HG03196 (cell line): ENCODE results near the gene TRIM15.
"Not testable (repeated sequence)": the region's sequence is repeated elsewhere in the genome, so short reads cannot be mapped to it uniquely, and the experiment has no call there.

Source experiments
- ATAC-seq: cut with Tn5 transposase; IDR thresholded peaks from one replicate; pipeline ENCODE4 v1.9.1; 2021; ENCODE audit not compliant: unreplicated experiment

The TRIM15 gene

GRCh38 chr6:30160785-30161531, 2.4 kb upstream of the TRIM15 start, which contains the start of gene TRIM10:
Gene TRIM10, minus strand, starts transcription at chr6:30161211. Its CDS starts 353 bp downstream, at chr6:30160858.
- no peak for ATAC-seq

DNA sequence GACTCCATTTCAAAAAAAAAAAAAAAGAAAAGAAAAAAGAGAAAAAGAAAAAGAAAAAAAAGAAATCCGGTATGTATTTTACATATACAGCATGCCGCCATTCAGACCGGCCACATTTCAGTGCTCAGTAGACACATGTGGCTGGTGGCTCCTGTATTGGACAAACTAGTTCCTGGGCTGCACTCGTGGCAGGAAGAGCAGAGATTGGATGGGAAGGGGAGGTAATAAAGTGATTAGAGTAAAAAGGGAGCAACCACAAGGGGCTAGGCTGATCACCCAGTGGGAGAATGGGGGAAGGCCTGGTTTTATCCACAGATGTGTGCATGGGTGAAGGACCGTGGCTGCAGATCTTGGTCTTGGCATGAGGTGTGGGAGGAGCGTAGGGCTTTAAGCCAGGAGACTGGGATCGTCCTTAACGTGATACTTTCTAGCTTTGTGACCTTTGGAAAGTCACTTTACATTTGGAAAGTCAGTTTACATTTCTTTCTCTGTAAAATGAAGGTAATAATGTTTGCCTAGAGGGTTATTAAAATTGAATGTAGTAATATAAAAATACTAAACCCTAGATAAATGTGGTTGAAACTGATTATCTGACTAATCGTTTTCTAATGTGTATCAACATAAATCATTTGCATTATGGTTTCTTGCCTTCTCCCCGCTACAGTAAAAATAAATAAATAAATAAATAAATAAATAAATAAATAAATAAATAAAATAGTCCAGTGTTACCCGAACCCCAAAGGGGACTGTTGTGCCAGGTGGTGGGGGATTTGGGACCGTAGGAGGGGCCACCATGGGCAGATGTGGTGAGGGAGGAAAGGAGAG, 869 bp upstream of the TRIM15 start:
- no peak for ATAC-seq

- ATAC-seq = no peak
These were observed 740 bp downstream of the TRIM15 start for GRCh38 chr6:30163918-30164654.

DNA sequence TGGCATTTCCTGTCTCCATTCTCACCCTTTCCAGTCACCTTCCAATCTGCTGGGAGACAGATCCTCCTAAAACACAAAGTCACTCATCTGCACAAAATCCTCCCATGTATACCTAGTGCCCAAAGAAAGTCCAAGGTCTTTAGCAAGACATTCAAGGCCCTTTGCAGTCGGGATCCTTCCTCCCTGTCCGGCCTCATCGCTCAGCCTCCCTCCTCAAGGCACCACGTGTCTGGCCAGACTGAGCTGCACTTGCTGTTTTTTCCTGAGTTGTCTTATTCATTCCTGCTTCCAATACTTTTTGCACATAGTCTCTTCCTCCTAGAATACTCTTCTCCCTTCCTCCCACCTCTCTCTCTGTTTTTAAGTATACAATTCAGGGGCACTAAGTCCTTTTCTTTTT, 1.4 kb downstream of the TRIM15 start:
- no peak for ATAC-seq

GRCh38 chr6:30165238-30165637, 1.9 kb downstream of the TRIM15 start:
- not testable (repeated sequence) for ATAC-seq

DNA sequence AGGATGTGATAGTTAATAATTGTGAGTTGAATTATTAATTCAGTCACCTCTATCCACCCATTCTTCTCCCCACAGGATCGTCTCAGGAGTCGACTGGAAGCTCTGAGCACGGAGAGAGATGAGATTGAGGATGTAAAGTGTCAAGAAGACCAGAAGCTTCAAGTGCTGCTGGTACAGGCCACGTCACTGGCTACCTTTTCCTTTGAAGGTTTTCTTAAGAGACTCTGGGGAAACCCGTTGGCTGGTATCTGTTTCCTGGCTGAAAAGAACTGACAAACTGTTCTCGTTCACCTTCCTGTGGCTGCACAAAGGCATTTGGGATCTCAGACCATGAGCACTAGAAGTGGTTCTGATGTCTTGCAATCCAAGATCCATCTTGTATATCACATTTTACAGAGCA, 3.8 kb downstream of the TRIM15 start:
- ATAC-seq = no peak

DNA sequence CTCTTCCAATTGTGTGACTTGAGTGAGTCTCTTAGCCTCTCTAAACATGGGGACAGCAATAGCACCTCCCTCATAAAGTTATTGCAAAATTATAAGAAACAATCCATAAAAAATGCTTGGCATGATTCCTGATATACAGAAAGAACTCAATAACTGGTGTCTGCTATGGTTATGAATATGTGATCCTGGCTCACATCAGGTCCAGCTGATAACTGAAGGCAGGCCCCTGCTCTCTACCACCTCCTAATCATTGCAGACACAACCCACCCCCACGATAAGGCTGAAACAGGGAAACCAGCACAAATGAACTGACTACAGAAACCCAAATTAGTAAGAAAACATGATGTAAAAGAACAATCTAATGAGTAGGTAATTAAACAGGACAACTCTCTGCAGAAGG, 5.4 kb downstream of the TRIM15 start:
- ATAC-seq = no peak

- no peak for ATAC-seq
These were observed 6.6 kb downstream of the TRIM15 start for GRCh38 chr6:30169658-30170614.

DNA sequence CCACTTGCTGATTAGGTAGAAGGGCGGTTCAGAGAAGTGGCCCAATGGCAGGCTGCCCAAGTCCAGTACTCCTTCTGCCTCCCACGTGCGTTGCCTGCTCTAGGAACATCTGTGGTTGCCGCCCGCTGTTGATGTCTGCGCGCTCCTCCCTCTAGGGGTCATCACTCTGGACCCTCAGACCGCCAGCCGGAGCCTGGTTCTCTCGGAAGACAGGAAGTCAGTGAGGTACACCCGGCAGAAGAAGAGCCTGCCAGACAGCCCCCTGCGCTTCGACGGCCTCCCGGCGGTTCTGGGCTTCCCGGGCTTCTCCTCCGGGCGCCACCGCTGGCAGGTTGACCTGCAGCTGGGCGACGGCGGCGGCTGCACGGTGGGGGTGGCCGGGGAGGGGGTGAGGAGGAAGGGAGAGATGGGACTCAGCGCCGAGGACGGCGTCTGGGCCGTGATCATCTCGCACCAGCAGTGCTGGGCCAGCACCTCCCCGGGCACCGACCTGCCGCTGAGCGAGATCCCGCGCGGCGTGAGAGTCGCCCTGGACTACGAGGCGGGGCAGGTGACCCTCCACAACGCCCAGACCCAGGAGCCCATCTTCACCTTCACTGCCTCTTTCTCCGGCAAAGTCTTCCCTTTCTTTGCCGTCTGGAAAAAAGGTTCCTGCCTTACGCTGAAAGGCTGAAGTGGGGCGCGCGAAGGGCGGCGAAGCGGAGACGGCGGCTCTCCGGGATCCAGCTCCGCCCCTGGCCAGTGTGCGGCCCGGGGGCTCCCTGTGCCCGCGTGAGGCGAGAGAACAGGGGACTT, 8.5 kb downstream of the TRIM15 start:
- ATAC-seq = no peak

DNA sequence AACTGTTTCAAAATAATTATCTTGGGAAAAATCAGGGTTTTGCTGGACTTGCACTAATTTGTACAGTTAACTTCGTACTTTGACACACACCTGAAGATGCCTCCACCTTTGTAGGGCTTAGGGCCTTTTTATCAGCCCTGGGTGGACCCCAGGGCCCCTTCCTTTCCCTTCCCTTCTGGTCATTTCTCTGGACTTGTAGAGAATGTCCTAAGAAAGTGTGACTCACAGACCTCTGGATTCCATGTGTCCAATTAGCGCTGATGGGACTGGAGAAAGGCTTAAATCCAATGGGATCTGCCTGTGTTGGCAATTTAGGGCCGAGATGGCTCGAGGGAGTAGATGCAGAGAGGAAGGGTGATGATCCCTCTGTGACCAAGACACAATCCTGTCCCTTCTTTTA, 9.3 kb downstream of the TRIM15 start:
- no peak for ATAC-seq

DNA sequence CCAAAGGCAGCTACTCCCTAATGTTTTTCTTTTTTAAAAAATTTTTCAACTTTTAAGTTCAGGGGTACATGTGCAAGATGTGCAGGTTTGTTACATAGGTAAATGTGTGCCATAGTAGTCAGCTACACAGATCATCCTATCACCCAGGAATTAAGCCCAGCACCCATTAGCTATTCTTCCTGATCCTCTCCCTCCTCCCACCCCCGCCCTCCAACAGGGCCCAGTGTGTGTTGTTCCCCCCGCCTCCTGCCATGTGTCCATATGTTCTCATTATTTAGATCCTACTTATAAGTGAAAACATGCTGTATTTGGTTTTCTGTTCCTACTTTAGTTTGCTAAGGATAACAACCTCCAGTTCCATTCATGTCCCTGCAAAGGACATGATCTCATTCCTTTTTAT, 12.4 kb downstream of the TRIM15 start:
- no peak for ATAC-seq

GRCh38 chr6:30178837-30179236, 15.5 kb downstream of the TRIM15 start:
- no peak for ATAC-seq

DNA sequence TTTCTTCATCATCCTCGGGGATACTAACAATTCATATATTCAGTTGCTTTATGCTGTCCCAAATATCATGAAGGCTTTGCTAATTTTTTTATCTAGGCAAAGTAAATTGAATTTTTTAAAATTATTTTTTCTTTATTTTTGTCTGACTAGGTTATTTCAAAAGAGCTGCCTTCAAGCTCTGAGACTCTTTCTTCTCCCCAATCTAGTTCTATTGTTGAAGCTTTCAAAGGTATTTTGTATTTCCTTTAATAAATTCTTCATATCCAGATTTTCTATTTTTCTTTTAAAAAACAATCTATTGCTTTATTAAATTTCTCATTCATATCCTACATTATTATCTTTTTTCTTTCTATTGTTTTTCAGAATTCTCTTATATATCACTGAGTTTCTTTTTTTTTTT, 16.8 kb downstream of the TRIM15 start:
- no peak for ATAC-seq

DNA sequence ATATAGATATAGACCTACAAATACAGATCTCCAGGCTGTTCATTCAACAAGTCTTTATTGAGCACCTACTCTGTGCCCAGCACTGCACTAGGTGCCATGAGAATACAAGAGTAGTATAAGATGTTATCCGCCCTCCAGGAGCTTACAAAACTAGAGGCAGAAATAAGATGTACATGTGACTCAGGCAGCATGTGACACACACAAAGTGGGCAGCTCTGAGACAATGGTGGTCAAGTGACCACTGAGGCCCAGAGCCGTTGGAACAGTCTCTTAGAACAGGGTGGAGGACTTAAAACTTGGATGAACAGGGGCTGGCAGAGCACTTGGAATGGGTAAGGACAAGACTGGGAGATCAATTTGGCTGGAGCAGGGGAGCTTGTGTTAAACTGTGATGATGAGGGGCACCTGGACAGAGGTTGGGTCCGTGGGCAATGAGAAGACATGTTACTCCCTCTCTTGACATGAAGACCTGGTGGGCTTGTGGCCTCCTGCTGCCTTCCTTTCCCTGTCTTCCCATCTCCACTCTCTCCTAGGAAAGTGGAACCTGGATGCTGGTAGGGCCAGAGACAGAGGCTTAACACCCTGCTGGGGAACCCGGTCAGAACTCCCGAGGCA, 21.2 kb downstream of the TRIM15 start:
- ATAC-seq = no peak

DNA sequence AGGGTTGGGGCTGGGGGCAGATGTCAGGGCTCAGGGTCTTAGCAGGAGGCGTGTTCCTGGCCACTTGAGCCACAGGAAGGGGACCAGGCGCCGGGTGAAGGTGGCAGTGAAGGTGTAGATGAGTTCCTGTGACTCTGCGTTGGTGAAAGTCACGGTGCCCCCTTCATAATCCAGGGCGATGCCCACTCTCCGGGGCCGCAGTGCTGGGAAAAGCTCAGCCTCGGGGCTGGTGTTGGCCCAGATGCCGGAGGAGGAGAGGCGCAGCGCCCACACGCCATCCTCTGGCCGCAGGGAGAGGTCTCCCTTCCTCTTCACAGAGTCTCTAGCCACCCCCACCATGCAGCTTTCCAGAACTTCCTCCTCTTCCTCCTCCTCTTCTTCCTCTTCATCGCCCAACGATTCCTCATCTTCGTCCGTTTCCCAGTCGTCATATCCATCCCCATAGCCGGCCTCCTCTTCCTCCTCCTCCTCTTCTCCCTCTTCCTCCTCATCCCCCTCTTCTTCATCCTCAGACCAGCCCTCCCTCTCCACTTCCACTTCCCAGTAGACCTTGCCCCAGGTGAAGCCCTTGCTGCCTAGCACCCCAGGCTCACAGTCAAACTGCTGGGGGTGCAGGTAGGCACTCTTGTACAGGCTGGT, 22.6 kb downstream of the TRIM15 start:
- ATAC-seq = no peak

- no peak for ATAC-seq
These were observed 25.2 kb downstream of the TRIM15 start for GRCh38 chr6:30188541-30188940.

DNA sequence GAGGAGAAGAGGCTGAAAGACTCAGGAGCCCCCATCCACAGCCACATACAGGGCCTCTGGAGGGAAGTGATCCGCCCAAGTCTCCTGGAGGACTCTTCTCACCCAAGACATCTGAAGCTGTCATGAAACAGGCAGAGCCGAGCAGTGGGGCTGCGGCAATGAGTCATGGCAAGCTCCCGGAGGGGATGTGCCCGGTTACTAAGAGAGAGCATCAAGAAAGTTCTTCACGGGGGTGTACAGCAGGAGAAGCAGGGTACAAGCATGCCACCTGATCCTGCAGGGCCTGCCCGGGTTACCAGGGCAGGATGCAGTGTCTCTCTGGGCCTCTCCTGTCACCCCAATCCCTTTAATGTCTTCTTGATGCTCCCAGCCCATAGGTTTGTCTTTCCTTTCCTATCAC, 28.7 kb downstream of the TRIM15 start:
- ATAC-seq = no peak

DNA sequence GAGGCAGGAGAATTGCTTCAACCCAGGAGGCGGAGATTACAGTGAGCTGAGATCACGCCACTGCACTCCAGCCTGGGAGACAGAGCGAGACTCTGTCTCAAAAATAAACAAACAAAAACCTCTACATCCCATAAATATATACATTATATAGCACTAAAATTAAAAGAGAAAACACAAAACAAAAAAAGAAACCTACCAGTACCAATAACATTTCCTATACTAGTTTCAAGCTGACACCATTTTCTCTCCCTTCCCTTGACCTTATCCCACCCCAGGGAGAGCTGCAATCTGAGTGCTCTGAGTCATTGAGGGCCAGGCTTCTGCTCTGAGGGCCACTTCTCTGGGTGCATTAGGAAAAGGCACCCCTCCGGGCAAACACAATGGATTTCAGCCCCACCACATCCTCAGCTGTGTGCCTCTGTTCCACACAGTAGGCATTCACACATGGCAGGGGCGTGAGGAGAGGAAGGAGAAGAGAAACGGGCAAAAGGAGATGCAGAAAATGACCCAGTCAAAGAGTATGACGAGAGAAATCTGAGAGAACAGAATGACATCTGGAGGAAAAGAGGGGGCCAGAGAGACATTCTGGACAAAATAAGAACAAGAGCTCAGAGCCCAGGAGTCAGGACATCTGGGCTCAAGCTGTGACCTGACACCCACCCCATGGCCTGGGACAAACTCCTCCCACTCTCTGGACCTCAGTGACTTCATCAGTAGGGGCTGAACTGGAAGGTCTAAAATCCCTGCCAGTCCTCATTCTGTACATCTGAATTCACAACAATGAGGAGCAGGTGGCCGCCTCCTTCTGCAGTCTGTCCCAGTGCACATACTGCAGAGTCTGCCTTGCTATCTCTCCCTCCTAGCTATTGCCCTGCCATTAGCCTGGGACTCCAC, 31.7 kb downstream of the TRIM15 start:
- no peak for ATAC-seq
